NCI-H1417 treated with DMSO at 0.1 percent for 48 hours (cell line): ENCODE data around the gene IFI44L.

Experiments used
- DNase-seq: peaks from one replicate; lab custom pipeline; 2025; lab: John Stamatoyannopoulos, UW

Gene IFI44L

DNA sequence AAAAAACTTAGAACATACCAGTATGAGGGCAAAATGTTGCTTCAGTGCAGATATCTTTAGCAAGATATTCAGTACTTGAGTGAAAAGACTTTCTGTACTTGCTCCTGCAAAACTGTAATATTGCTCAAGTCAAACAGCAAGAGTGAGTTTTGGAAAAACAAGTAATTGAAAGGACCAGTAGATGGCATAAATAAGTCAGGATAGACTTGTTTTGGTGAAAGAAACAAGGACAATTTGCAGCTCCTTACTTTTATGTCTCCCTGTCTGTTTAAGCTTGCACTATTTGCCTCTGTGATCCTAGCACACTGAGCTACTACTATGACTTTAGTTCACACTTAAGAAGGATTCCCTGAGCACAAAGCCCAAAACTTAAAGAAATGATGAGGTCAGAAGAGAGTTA lies 68.4 kb downstream of the IFI44L start:
- DNase-seq: no peak

DNA sequence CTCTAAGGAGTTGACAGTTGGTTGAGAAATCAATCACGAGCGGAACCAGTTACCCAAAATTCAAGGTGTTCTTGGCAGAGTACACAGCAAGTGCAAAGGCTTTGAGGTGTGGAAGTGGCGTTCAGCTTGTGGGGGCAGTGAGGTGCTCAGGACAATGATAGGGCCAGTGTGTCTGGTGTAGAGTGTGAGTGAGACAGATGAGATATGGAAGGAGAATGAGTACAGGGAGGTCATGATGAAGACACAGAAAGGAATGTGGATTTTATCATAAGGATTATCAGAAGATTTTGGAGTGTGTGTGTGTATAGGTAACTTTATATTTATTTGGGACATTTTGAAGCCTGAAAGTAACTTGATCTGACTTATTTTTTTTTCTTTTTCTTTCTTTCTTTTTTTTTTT lies 70.3 kb downstream of the IFI44L start:
- no peak for DNase-seq

DNA sequence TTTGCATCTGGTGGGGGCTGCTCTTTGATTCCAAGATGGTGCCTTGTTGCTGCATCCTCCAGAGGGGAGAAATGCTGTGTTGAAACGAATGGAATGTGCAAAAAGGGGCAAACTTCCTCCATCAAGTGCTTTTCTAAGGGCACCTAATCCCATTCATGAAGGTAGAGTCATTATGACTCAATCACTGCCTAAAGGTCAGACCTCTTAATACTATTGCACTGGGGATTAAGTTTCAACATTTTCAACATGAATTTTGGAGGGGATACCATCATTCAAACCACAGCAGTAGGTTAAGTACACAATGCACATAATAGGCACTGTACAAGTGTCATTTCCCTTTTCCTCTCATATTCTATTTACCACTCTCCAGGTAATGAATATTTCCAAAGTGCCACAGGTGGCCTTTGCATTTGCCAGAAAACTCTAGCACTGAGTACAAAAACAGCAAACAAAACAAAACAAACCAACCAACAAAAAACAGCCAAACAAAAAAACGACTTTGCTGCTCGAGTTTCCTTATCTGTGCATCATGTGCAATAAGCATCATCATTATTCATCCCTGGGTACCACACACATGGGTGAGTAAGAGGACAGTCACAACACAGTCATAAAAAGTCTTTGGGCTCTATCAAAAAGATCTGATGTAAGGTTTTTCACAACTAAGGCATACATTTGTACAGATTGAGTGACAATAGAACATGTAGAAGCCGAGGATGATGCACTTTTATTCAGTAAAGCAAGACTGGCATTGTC lies 71.9 kb downstream of the IFI44L start:
- DNase-seq: no peak
